Mesodermal cell (in vitro differentiated cells): ENCODE data around the gene TIMP2.

Source experiments
- H3K27ac ChIP-seq: 2 replicates; pipeline ENCODE4 v1.7.0; 2013; ENCODE audit warnings: mild to moderate bottlenecking, low read depth, low read length, moderate library complexity; ENCODE audit not compliant: severe bottlenecking
- H3K36me3 ChIP-seq: 2 replicates; pipeline ENCODE4 v1.7.1; 2013; ENCODE audit warnings: mild to moderate bottlenecking, low read length, moderate library complexity; ENCODE audit not compliant: control insufficient read depth, insufficient read depth
- H3K4me1 ChIP-seq: one replicate; pipeline ENCODE4 v1.7.1; 2013; ENCODE audit warnings: mild to moderate bottlenecking, low read length; ENCODE audit not compliant: insufficient read depth, control insufficient read depth, poor library complexity, severe bottlenecking
- H3K4me3 ChIP-seq: 2 replicates; pipeline ENCODE4 v1.7.0; 2013; ENCODE audit warnings: low read length, control low read depth, mild to moderate bottlenecking; ENCODE audit not compliant: insufficient read depth, poor library complexity, severe bottlenecking; ENCODE audit errors: extremely low read depth
- H3K9me3 ChIP-seq: 2 replicates; pipeline ENCODE4 v1.7.1; 2013; ENCODE audit warnings: mild to moderate bottlenecking, low read length, moderate library complexity; ENCODE audit not compliant: control insufficient read depth
- WGBS, 2 experiments: methylation state at CpG; one replicate each; pipeline ENCODE4 v1.1.5; 2013; ENCODE audit warnings: missing lambda C conversion rate in 2 of 2; ENCODE audit not compliant: insufficient coverage in 2 of 2; 5-methylcytosine and 5-hydroxymethylcytosine counted together

The TIMP2 gene

DNA sequence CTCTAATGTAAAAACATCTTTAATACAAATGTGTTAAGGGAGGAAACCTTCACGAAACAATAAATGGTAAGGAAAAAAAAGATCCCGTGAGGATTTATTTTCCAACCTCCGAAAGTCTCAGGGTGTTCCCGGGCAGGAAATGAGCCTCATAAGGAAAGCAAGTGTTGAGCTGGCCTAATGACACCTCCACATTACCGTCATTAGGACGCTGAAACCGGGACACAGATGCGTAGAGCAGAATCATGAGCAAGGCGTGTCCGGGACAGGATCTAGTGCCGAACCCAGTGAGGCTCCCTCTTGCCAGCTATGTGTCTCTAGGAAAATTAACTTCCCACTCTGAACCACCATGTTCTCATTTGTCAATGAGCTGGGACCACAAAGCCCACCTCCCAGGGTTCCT is 120.4 kb downstream of the TIMP2 start:
- Histone ChIP-seq H3K4me1 (peaks cover 11% of the 10 kb centered on the region), H3K9me3 (no peaks in the 10 kb centered on the region), H3K36me3 (peaks cover 82% of the 10 kb centered on the region), H3K4me3 (no peak overlapping the region), H3K27ac (no peak overlapping the region)
- 94 to 96% methylated on average over 8 to 10 of the region's 11 CpGs for WGBS, 2 experiments

DNA sequence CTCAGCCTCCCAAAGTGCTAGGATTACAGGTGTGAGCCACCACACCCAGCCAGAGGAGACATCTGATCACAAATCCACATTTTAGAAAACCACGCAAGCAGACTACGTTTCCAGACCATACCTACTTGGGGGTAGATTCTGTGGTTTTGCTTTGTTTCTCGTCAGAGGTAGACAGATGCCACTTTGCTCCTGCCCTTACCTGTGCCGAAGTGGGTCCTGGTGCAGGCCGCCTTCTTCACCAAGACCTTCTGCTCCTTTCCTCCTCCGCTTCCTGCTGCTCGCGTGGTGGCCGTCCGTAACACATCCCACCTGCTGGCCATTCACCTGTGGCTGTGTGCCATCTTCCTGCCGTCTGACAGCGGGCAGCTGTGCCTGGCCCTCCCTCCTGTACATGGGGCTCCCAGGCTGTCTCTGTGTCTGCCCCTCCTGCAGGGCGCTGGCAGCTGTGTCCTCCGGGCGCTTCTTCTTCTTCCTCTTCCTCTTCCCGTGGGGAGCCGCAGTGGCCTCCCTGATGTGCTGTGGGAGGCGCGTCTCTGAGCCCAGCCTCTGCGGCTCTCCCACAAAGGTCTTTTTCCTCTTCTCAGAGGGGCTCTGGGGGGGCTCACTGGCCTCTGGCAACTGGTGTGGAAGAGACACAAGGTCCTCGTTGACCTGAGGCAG is 121.9 kb downstream of the TIMP2 start:
- no peaks in the 10 kb centered on the region for H3K9me3 ChIP-seq
- peaks cover 84% of the 10 kb centered on the region for H3K36me3 ChIP-seq
- no peak overlapping the region for H3K4me3 ChIP-seq
- WGBS, 2 experiments, result 97 to 99% methylated on average over 15 of the region's 21 CpGs
- no peak overlapping the region for H3K27ac ChIP-seq
- peaks cover 11% of the 10 kb centered on the region for H3K4me1 ChIP-seq
